ENCODE results near the gene B3GAT1.
"Not testable (repeated sequence)": the region's sequence is repeated elsewhere in the genome, so short reads cannot be mapped to it uniquely, and the experiment has no call there.

The B3GAT1 gene

GRCh38 chr11:134347441-134347840 lies 64.6 kb downstream of the B3GAT1 start:
- no peaks in the 10 kb centered on the region for H3K4me1 Mint-ChIP-seq
- TF ChIP-seq CTCF (IDR thresholded peaks at IDR 0.05; ENCODE audit: unreplicated experiment in 3 of 3) = no peak
- H3K27me3 Mint-ChIP-seq (ENCODE audit: low read depth) = peaks cover 18% of the 10 kb centered on the region
- no peak overlapping the region for H3K4me3 Mint-ChIP-seq
- no peaks in the 10 kb centered on the region for H3K9me3 Mint-ChIP-seq
- no peaks in the 10 kb centered on the region for H3K36me3 Mint-ChIP-seq (ENCODE audit: low read depth)
- no peak overlapping the region for H3K27ac Mint-ChIP-seq

- Mint-ChIP-seq H3K27me3 (ENCODE audit: low read depth) (peaks cover 18% of the 10 kb centered on the region), H3K36me3 (ENCODE audit: low read depth) (no peaks in the 10 kb centered on the region), H3K4me3 (no peak overlapping the region), H3K9me3 (no peaks in the 10 kb centered on the region), H3K4me1 (no peaks in the 10 kb centered on the region), H3K27ac (no peak overlapping the region)
- no peak for TF ChIP-seq CTCF (IDR thresholded peaks at IDR 0.05; ENCODE audit: unreplicated experiment in 3 of 3)
Measured at GRCh38 chr11:134346976-134347350, 65.1 kb downstream of the B3GAT1 start.

- no peak overlapping the region for H3K27ac Mint-ChIP-seq
- TF ChIP-seq CTCF (IDR thresholded peaks at IDR 0.05; ENCODE audit: unreplicated experiment in 3 of 3) = no peak
- H3K4me3 Mint-ChIP-seq = no peak overlapping the region
- H3K36me3 Mint-ChIP-seq (ENCODE audit: low read depth) = no peaks in the 10 kb centered on the region
- H3K27me3 Mint-ChIP-seq (ENCODE audit: low read depth) = peaks cover 18% of the 10 kb centered on the region
- no peaks in the 10 kb centered on the region for H3K4me1 Mint-ChIP-seq
- H3K9me3 Mint-ChIP-seq = no peaks in the 10 kb centered on the region
Measured at GRCh38 chr11:134346101-134346975, 65.7 kb downstream of the B3GAT1 start.

- Mint-ChIP-seq H3K27me3 (ENCODE audit: low read depth) (peaks cover 20% of the 10 kb centered on the region), H3K27ac (no peak overlapping the region)
Measured at GRCh38 chr11:134345237-134345550, 66.8 kb downstream of the B3GAT1 start.

GRCh38 chr11:134344497-134345236 lies 67.4 kb downstream of the B3GAT1 start:
- not testable (repeated sequence) for H3K36me3 Mint-ChIP-seq (ENCODE audit: low read depth); H3K27ac Mint-ChIP-seq; H3K4me1 Mint-ChIP-seq; H3K4me3 Mint-ChIP-seq; H3K9me3 Mint-ChIP-seq
- H3K27me3 Mint-ChIP-seq (ENCODE audit: low read depth) = peaks cover 25% of the 10 kb centered on the region

More at GRCh38 chr11:134345237-134345550, 66.8 kb downstream of the B3GAT1 start:
- no peak for TF ChIP-seq CTCF (IDR thresholded peaks at IDR 0.05; ENCODE audit: unreplicated experiment in 3 of 3)
- no peak overlapping the region for H3K4me3 Mint-ChIP-seq
- H3K9me3 Mint-ChIP-seq = no peaks in the 10 kb centered on the region
- H3K36me3 Mint-ChIP-seq (ENCODE audit: low read depth) = no peaks in the 10 kb centered on the region
- peaks cover 5% of the 10 kb centered on the region for H3K4me1 Mint-ChIP-seq

GRCh38 chr11:134343646-134344045 lies 68.4 kb downstream of the B3GAT1 start:
- no peak overlapping the region for H3K27ac Mint-ChIP-seq

More at GRCh38 chr11:134343646-134344045, 68.4 kb downstream of the B3GAT1 start:
- H3K4me3 Mint-ChIP-seq = no peak overlapping the region
- no peak for TF ChIP-seq CTCF (IDR thresholded peaks at IDR 0.05; ENCODE audit: unreplicated experiment in 3 of 3)
- H3K4me1 Mint-ChIP-seq = peaks cover 5% of the 10 kb centered on the region
- no peaks in the 10 kb centered on the region for H3K36me3 Mint-ChIP-seq (ENCODE audit: low read depth)
- H3K9me3 Mint-ChIP-seq = no peaks in the 10 kb centered on the region
- peaks cover 25% of the 10 kb centered on the region for H3K27me3 Mint-ChIP-seq (ENCODE audit: low read depth)
